ENCODE data around the gene OTOL1. TPM values are rescaled to one million over a fixed set of nuclear protein-coding genes. Genes with fewer than 3 reads are reported as not detected.

Gene OTOL1
- total RNA-seq, 1 experiment from 2014 or later = not detected

DNA sequence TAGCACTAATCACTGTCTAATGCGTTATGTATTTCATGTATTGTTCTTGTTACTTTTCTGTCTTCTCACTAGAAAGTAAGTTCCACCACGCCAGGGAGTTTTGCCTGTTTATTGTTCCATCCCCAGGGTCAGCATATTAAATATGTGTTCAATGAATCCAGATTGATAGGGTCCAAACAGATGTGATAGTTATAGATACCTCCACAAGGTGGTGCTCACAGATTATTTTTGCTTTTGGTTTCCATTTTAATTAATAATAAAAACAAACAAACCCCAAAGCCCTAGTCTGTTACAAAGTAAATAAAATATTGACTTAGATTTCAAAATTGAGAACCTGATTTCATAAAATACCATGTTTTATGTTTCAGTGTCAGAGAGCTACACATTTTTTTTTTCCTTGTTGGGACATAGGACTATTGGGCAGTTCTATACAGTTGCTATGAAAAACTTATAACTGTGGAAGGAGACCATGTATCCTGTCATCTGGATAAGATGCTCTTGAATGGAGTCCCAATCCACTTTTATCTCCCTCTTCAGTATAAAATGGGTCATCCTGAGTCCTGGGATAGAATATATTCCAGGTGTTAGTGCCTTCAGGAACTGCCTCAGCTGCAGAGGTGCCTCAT is 12.4 kb downstream of the OTOL1 start:
- no peak for DNase-seq
- Histone ChIP-seq H3K36me3 (no peaks in the 10 kb centered on the region), H3K9me3 (no peaks in the 10 kb centered on the region), H3K4me3 (no peak overlapping the region), H3K27me3 (no peaks in the 10 kb centered on the region)

GRCh38 chr3:161510510-161511260 is 14.1 kb downstream of the OTOL1 start:
- Histone ChIP-seq H3K4me3 (no peak overlapping the region), H3K27me3 (no peaks in the 10 kb centered on the region), H3K9me3 (no peaks in the 10 kb centered on the region), H3K36me3 (no peaks in the 10 kb centered on the region)
- DNase-seq = no peak

- DNase-seq = no peak
- Histone ChIP-seq H3K36me3 (no peaks in the 10 kb centered on the region), H3K9me3 (no peaks in the 10 kb centered on the region), H3K27me3 (no peaks in the 10 kb centered on the region), H3K4me3 (no peak overlapping the region)
These were observed 27.3 kb downstream of the OTOL1 start for GRCh38 chr3:161523916-161524315.

DNA sequence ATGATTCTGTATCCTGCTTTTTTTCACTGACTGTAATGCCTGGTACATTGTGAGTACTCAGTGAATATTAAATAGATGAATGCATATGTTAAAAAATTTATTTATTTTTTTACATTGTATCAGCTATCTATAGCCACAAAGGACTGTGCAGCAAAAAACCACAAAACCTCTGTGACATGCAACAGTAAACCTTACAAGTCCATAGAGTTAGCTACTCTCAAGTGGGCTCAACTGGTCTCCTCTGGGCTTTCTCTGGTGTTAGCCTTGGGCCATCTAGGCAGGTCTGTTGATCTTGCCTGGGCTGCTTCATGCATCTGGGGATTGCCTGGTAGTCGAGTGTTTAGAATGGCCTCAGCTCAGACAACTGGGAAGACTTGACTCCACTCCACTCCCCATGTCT is 35.3 kb downstream of the OTOL1 start:
- Histone ChIP-seq H3K36me3 (no peaks in the 10 kb centered on the region), H3K4me3 (no peak overlapping the region), H3K27me3 (0 out of 2 replicates have a peak, but pooled peaks cover 2% of the 10 kb centered on the region), H3K9me3 (no peaks in the 10 kb centered on the region)
- no peak for DNase-seq

- Histone ChIP-seq H3K9me3 (no peaks in the 10 kb centered on the region), H3K4me3 (no peak overlapping the region), H3K36me3 (no peaks in the 10 kb centered on the region), H3K27me3 (no peaks in the 10 kb centered on the region; the same call in 1 of the 2 replicates)
- no peak for DNase-seq
These were observed 44.0 kb downstream of the OTOL1 start for GRCh38 chr3:161540594-161540993.

- no peak overlapping the region for H3K4me3 ChIP-seq
- no peaks in the 10 kb centered on the region for H3K9me3 ChIP-seq
- H3K27me3 ChIP-seq = peaks cover 2% of the 10 kb centered on the region; the same call in 1 of the 2 replicates
- DNase-seq = no peak
- H3K36me3 ChIP-seq = no peaks in the 10 kb centered on the region
These were observed 49.2 kb downstream of the OTOL1 start for GRCh38 chr3:161545824-161546223.

GRCh38 chr3:161548301-161548700 is 51.7 kb downstream of the OTOL1 start:
- DNase-seq = no peak
- Histone ChIP-seq H3K4me3 (no peak overlapping the region), H3K36me3 (no peaks in the 10 kb centered on the region), H3K27me3 (0 out of 2 replicates have a peak, but pooled peaks cover 2% of the 10 kb centered on the region), H3K9me3 (no peaks in the 10 kb centered on the region)

DNA sequence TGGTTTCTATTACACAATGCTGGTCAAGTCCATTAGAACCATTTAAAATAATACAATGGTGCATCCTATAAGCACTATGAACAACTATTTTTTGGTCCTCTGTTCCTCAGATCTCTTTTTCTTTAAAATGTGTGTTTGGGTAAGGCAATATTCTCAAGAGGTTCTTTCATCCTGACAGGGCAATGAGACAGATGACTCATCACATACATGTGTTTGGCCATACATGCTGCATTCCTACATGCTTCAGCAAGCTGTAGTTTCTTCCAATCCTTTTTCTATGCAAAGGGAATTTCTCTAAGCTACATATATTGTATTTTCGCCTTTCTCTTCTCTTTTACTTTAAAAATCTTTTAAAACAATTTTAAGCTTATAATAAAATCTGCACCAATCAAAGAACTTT is 52.7 kb downstream of the OTOL1 start:
- H3K36me3 ChIP-seq = no peaks in the 10 kb centered on the region
- no peak for DNase-seq
- no peak overlapping the region for H3K4me3 ChIP-seq
- H3K27me3 ChIP-seq = 0 out of 2 replicates have a peak, but pooled peaks cover 2% of the 10 kb centered on the region
- no peaks in the 10 kb centered on the region for H3K9me3 ChIP-seq

DNA sequence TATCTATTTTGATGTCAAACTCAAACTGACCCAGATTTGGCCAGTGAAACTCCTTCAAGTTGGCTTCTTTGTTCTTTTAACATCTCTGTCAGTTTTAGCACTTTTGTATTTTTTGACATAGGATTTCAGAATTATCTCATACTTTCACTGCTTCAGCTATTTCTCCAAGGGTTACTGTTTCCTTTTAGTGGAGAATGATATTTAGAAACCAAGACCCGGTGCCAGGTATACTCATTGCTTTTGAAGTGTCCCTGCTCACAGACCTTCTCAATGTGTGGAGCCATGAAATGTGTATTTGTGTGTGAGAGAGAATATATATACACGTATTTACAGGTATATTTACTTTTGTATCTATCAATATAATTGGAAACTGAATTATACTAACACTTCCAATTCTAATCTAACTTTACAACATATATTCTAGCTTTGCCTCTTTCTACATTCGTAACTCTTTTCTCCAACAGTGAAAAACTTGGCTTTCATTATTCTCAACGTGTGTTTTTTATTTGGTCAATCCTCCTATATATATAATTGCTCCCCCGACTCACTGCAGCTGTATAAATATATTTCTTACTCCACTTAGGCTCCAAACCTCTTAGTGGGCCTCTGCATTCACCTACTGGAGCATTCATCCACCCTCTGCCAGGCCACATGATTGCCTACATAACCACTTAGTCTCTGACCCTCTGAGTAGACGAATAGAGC is 54.0 kb downstream of the OTOL1 start:
- no peak overlapping the region for H3K4me3 ChIP-seq
- H3K36me3 ChIP-seq = no peaks in the 10 kb centered on the region
- no peaks in the 10 kb centered on the region for H3K9me3 ChIP-seq
- no peak for DNase-seq
- 0 out of 2 replicates have a peak, but pooled peaks cover 2% of the 10 kb centered on the region for H3K27me3 ChIP-seq

- DNase-seq = no peak
These were observed 55.1 kb downstream of the OTOL1 start for GRCh38 chr3:161551697-161552096.

DNA sequence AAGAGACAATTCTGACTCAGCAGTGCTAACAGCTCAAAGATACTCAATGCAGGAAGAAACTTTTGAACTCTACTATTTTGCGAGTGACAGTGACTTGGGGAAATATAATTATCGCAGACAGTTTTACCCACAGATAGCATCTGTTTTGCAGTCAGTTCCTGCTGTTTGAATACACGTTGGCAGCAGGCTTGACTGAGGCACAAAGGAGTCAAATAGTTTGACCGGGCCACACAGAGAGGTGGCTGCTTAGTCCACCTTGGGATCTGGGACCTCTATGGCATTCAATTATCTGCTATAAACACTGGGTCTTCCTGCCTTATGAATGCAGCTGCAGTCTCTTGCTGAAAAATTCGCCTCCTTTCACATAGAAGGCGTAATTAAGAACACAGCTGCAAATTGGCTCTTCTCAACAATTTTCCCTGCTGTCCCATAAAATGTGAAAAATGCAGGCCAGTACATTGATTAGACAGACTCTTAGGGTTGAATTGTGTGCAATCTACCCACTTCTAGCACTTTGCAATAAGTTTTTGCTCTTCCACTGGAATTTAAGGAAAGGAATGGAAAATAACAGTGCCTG is 56.5 kb downstream of the OTOL1 start:
- Histone ChIP-seq H3K36me3 (no peaks in the 10 kb centered on the region), H3K4me3 (no peak overlapping the region), H3K27me3 (0 out of 2 replicates have a peak, but pooled peaks cover 2% of the 10 kb centered on the region), H3K9me3 (no peaks in the 10 kb centered on the region)
- no peak for DNase-seq

More at GRCh38 chr3:161551697-161552096, 55.1 kb downstream of the OTOL1 start:
- Histone ChIP-seq H3K36me3 (no peaks in the 10 kb centered on the region), H3K9me3 (no peaks in the 10 kb centered on the region), H3K4me3 (no peak overlapping the region), H3K27me3 (0 out of 2 replicates have a peak, but pooled peaks cover 2% of the 10 kb centered on the region)

Other genes starting within 250 kb of the OTOL1 start
- gene SPTSSB, start 125.3 kb upstream of the OTOL1 start, total RNA-seq (2014; rRNA removed; shearing (Covaris generic); ENCODE audit: low replicate concordance) = not detected in 2 replicates